Heart left ventricle (tissue), 16 donors: ENCODE data around the gene IL17RC. TPM values are rescaled to one million over a fixed set of nuclear protein-coding genes. Genes with fewer than 3 reads are reported as not detected.

Experiments used
- ATAC-seq, 4 donors: fragments of 200-7000 bp; cut with Tn5 transposase; one replicate each; pipeline ENCODE4 v1.9.1; 2020 to 2022; ENCODE audit warnings: moderate library complexity in 4 of 4, mild to moderate bottlenecking in 3 of 4, moderate number of reproducible peaks in 1 of 4
- DNase-seq, 5 donors: peaks; one replicate each; pipeline ENCODE4 v3.0.0-alpha.2; 2020
- H3K27ac ChIP-seq, 12 donors: fragments of 200-600 bp; sonication (generic) in 4 of 12; one replicate each; pipeline versions ENCODE4 v1.5.0 to v1.8.0; 2016 to 2022; ENCODE audit warnings: mild to moderate bottlenecking in 2 of 12
- H3K27me3 ChIP-seq, 9 donors: fragments of 200-600 bp; sonication (generic) in 2 of 9; one replicate each; pipeline versions ENCODE4 v1.5.1 to v1.8.0; 2016 to 2022; ENCODE audit warnings: mild to moderate bottlenecking in 3 of 9
- H3K36me3 ChIP-seq, 9 donors: fragments of 200-600 bp; sonication (generic) in 2 of 9; one replicate each; pipeline versions ENCODE4 v1.5.0 to v1.8.0; 2018 to 2022; ENCODE audit warnings: mild to moderate bottlenecking in 2 of 9
- H3K4me1 ChIP-seq, 12 donors: fragments of 200-600 bp; sonication (generic) in 4 of 12; one replicate each; pipeline versions ENCODE4 v1.5.0 to v1.8.0; 2016 to 2022; ENCODE audit warnings: mild to moderate bottlenecking in 3 of 12
- H3K4me3 ChIP-seq, 12 donors: fragments of 200-600 bp; sonication (generic) in 4 of 12; one replicate each; pipeline versions ENCODE4 v1.5.0 to v1.8.0; 2017 to 2022; ENCODE audit warnings: mild to moderate bottlenecking in 9 of 12, moderate library complexity in 4 of 12
- H3K9me3 ChIP-seq, 12 donors: fragments of 200-600 bp; sonication (generic) in 4 of 12; one replicate each; pipeline versions ENCODE4 v1.5.0 to v1.8.0; 2016 to 2022; ENCODE audit warnings: mild to moderate bottlenecking in 1 of 12
- CTCF ChIP-seq, 12 donors: fragments of 200-600 bp; sonication (generic) in 4 of 12; IDR thresholded peaks; one replicate each; pipeline versions ENCODE4 v1.5.0 to v1.8.0; 2018 to 2022; ENCODE audit warnings: antibody characterized with exemption in 12 of 12, mild to moderate bottlenecking in 5 of 12
- POLR2A ChIP-seq, 2 donors: fragments of 450-650 bp; IDR thresholded peaks; one replicate each; pipeline ENCODE4 v1.6.1; 2017; ENCODE audit warnings: antibody characterized with exemption in 2 of 2, mild to moderate bottlenecking in 2 of 2, moderate library complexity in 2 of 2
- WGBS, 4 donors: extraction: QIAGEN DNeasy Blood & Tissue Kit in 2 of 4; methylation state at CpG; one replicate each; pipeline versions ENCODE4 v1.1.5 to v1.1.7; 2013 to 2018; 5-methylcytosine and 5-hydroxymethylcytosine counted together
- intact Hi-C, 10 donors: fragments of 100-400 bp; cut with DNase I; formaldehyde crosslinking; loops; one replicate each; pipeline versions ENCODE4 v1.11.1 to v1.14.2; 2022
- polyA plus RNA-seq, 2 donors: library from polyadenylated mRNA; stranded (reverse); fragments of 200-250 nt; gene quantifications; one replicate each; pipeline ENCODE4 v1.2.3, GENCODE V29; 2013
- total RNA-seq, 9 donors: library from RNA; depleted of rRNA in 2 of 9; stranded (reverse); fragments of >200 nt in 2 of 9; fragmentation: NEBNext Ultra II Directional in 3 of 9; extraction: Animal tissue kit (Norgen Biotek cat#: 25700) in 3 of 9; gene quantifications; one replicate each; pipeline versions ENCODE4 v1.1.0 to v1.2.4, GENCODE V29; 2016 to 2023
- donor health status: ischemic (EF 13 %, LVEDD 7.1; RV severe dilation, severe dysfunction).
- donor health status: healthy with polysubstance abuse.
- donor health status: DM: no; HTN: yes; CAD: no.
- donor health status: DM: no; HTN: no; CAD: no.
- donor health status: ischemic (EF 25% LVEDD 6.9; RV normal size, moderate dysfunction).
- donor health status: ischemic (EF 25% LVEDD 5.7; RV mildly dilated, moderate dysfunction).
- donor health status: healthy.
- donor health status: DM: yes; HTN: yes; CAD: no.
- donor health status: ischemic (EF 35%, LVEDD 5.7; RV mildly dilated, moderate dysfunction).
- donor health status: nonischemic (EF 11% LVEDD 7.7; RV severe dilation, severe dysfunction).
- donor health status: DM: yes; HTN: yes; CAD: no.
- donor health status: PGD.
- donor health status: ischemic (EF 29% LVEDD 5.4; RV normal size, mild dysfunction).
- donor health status: nonischemic (EF 23%, LVEDD 6.1; RV moderate dilation, normal function).

The IL17RC gene
- total and polyA plus RNA-seq, 11 donors: 20.6 to 45.3 (median 30.9) TPM

- no peak overlapping the region for H3K27ac ChIP-seq
- 76 to 89% (median 81%) methylated on average over 4 of the region's 4 CpGs for WGBS, 4 donors
- H3K9me3 ChIP-seq: no peaks in the 10 kb centered on the region
- peaks cover 0 to 14% (median 7%) of the 10 kb centered on the region in 12 donors for H3K4me1 ChIP-seq
- DNase-seq (no peak), ATAC-seq (no peak)
- H3K36me3 ChIP-seq: peaks cover 0 to 48% (median 31%) of the 10 kb centered on the region in 9 donors
- intact Hi-C loops: loop anchor here in 2 of 10 donors (10.0 kb wide), 2 partner anchors 173 to 227 kb away; partner anchors contain the start of gene BRK1 (in 1 of the 2)
- no peak overlapping the region for H3K4me3 ChIP-seq
- TF ChIP-seq POLR2A (IDR thresholded peaks at IDR 0.05) (no peak), CTCF (IDR thresholded peaks at IDR 0.05) (no peak)
- no peaks in the 10 kb centered on the region for H3K27me3 ChIP-seq
Measured at GRCh38 chr3:9942164-9942563, 25.3 kb downstream of the IL17RC start.

GRCh38 chr3:9942934-9943690 lies 26.2 kb downstream of the IL17RC start:
- WGBS, 4 donors: 89 to 91% (median 89%) methylated on average over 10 to 11 of the region's 11 CpGs
- ATAC-seq (no peak), DNase-seq (no peak)
- Histone ChIP-seq H3K9me3 (no peaks in the 10 kb centered on the region), H3K4me3 (no peak overlapping the region), H3K27ac (no peak overlapping the region), H3K4me1 (peaks cover 0 to 22% (median 14%) of the 10 kb centered on the region in 12 donors), H3K27me3 (no peaks in the 10 kb centered on the region), H3K36me3 (peaks cover 0 to 39% (median 23%) of the 10 kb centered on the region in 9 donors)
- TF ChIP-seq CTCF (IDR thresholded peaks at IDR 0.05) (no peak), POLR2A (IDR thresholded peaks at IDR 0.05) (no peak)
- intact Hi-C loops: loop anchor here in 2 of 10 donors (10.0 kb wide), 2 partner anchors 172 to 228 kb away; partner anchors contain the start of gene BRK1 (in 1 of the 2)

- Histone ChIP-seq H3K4me3 (no peak overlapping the region), H3K27ac (no peak overlapping the region), H3K9me3 (no peaks in the 10 kb centered on the region), H3K27me3 (no peaks in the 10 kb centered on the region), H3K4me1 (peaks cover 0 to 22% (median 14%) of the 10 kb centered on the region in 12 donors), H3K36me3 (peaks cover 0 to 32% (median 16%) of the 10 kb centered on the region in 9 donors)
- no peak for ATAC-seq
- DNase-seq: no peak
- intact Hi-C loops: loop anchor here in 2 of 10 donors (10.0 kb wide), 2 partner anchors 171 to 229 kb away; partner anchors contain the start of gene BRK1 (in 1 of the 2)
- TF ChIP-seq CTCF (IDR thresholded peaks at IDR 0.05) (no peak), POLR2A (IDR thresholded peaks at IDR 0.05) (no peak)
- 85 to 94% (median 91%) methylated on average over 4 to 11 of the region's 11 CpGs for WGBS, 4 donors
Measured at GRCh38 chr3:9944271-9944670, 27.4 kb downstream of the IL17RC start.

- Histone ChIP-seq H3K27ac (peak overlapping the region in 1 of 12 donors; percentile 90), H3K9me3 (no peaks in the 10 kb centered on the region), H3K4me1 (peaks cover 0 to 22% (median 14%) of the 10 kb centered on the region in 12 donors), H3K27me3 (no peaks in the 10 kb centered on the region), H3K4me3 (no peak overlapping the region), H3K36me3 (peaks cover 0 to 32% (median 16%) of the 10 kb centered on the region in 9 donors)
- TF ChIP-seq CTCF (IDR thresholded peaks at IDR 0.05): no peak
- TF ChIP-seq POLR2A (IDR thresholded peaks at IDR 0.05): no peak
- DNase-seq (no peak), ATAC-seq (no peak)
- WGBS, 4 donors: 77 to 88% (median 85%) methylated on average over 10 of the region's 10 CpGs
- intact Hi-C loops: loop anchor here in 3 of 10 donors (5.0 to 10.0 kb wide), 3 partner anchors 103 to 231 kb away; partner anchors contain the start of genes BRK1 (in 1 of the 3) and RPUSD3 (in 1 of the 3)
Measured at GRCh38 chr3:9945358-9945757, 28.5 kb downstream of the IL17RC start.
